Lung (tissue), 12 donors: ENCODE results near the gene ZMYND12. TPM values are rescaled to one million over a fixed set of nuclear protein-coding genes. Genes with fewer than 3 reads are reported as not detected.
A peak's percentile ranks its signal among the peaks of the same experiment; 100 is the strongest.

Source experiments
- ATAC-seq: fragments of 200-7000 bp; cut with Tn5 transposase; one replicate; pipeline ENCODE4 v1.9.1; 2020; ENCODE audit warnings: moderate number of reproducible peaks; ENCODE audit not compliant: insufficient read depth, low FRiP score
- DNase-seq, 3 donors: peaks; one replicate each; pipeline ENCODE4 v3.0.0-alpha.2; 2013 to 2017
- H3K27ac ChIP-seq, 2 donors: one replicate each; pipeline ENCODE4 v1.5.1; 2013; ENCODE audit warnings: mild to moderate bottlenecking in 2 of 2, moderate library complexity in 2 of 2, control low read depth in 1 of 2, inconsistent platforms in 1 of 2, low read depth in 1 of 2, low read length in 1 of 2
- H3K27me3 ChIP-seq, 3 donors: one replicate each; pipeline ENCODE4 v1.5.1; 2013; ENCODE audit warnings: low read length in 2 of 3; ENCODE audit not compliant: control insufficient read depth in 3 of 3, insufficient read depth in 3 of 3
- H3K36me3 ChIP-seq, 4 donors: one replicate each; pipeline ENCODE4 v1.5.1; 2013; ENCODE audit warnings: low read length in 4 of 4, mild to moderate bottlenecking in 1 of 4, moderate library complexity in 1 of 4; ENCODE audit not compliant: control insufficient read depth in 4 of 4, insufficient read depth in 4 of 4
- H3K4me1 ChIP-seq, 5 donors: one replicate each; pipeline ENCODE4 v1.5.1; 2013; ENCODE audit warnings: low read length in 5 of 5, mild to moderate bottlenecking in 2 of 5, moderate library complexity in 1 of 5; ENCODE audit not compliant: control insufficient read depth in 5 of 5, insufficient read depth in 5 of 5
- H3K4me3 ChIP-seq: one replicate; pipeline ENCODE4 v1.5.1; 2013; ENCODE audit warnings: mild to moderate bottlenecking, control low read depth, moderate library complexity
- H3K9ac ChIP-seq, 2 donors: one replicate each; pipeline ENCODE4 v1.5.1; 2013; ENCODE audit warnings: low read length in 2 of 2, control low read depth in 1 of 2; ENCODE audit not compliant: insufficient read depth in 1 of 2
- H3K9me3 ChIP-seq, 4 donors: one replicate each; pipeline ENCODE4 v1.5.1; 2013; ENCODE audit warnings: low read length in 3 of 4, mild to moderate bottlenecking in 1 of 4, moderate library complexity in 1 of 4; ENCODE audit not compliant: control insufficient read depth in 4 of 4, insufficient read depth in 3 of 4
- CTCF ChIP-seq: IDR thresholded peaks from 2 replicates; pipeline ENCODE4 v1.5.1; 2012; ENCODE audit warnings: mild to moderate bottlenecking; ENCODE audit errors: control extremely low read depth, extremely low read depth
- WGBS, 2 donors: extraction: QIAGEN DNeasy Blood & Tissue Kit; methylation state at CpG; one replicate each; pipeline ENCODE4 v1.1.7; 2013; 5-methylcytosine and 5-hydroxymethylcytosine counted together
- polyA plus RNA-seq, 2 donors: library from polyadenylated mRNA; stranded (reverse); fragments of 200-250 nt; gene quantifications; one replicate each; pipeline ENCODE4 v1.2.1, GENCODE V29; 2013
- total RNA-seq, 2 donors: library from RNA; depleted of rRNA in 1 of 2; stranded (reverse); fragments of >200 nt in 1 of 2; gene quantifications; one replicate each; pipeline ENCODE4 v1.2.1, GENCODE V29; 2014 to 2021
- donor health status: control.
- donor health status: control.
- donor health status: Bipolar disorder and iron deficiency.
- donor health status: healthy.
- donor health status: DM: yes; HTN: yes; CAD: no.

ZMYND12 gene
- total and polyA plus RNA-seq, 4 donors, result 3.9 to 9.1 (median 6.0) TPM

- Histone ChIP-seq H3K4me3 (no peak overlapping the region), H3K9me3 (no peaks in the 10 kb centered on the region), H3K4me1 (peaks cover 0 to 43% (median 27%) of the 10 kb centered on the region in 5 donors), H3K27me3 (no peaks in the 10 kb centered on the region), H3K36me3 (no peaks in the 10 kb centered on the region), H3K27ac (no peak overlapping the region), H3K9ac (no peak overlapping the region)
- 93% methylated on average over 1 of the region's 1 CpG for WGBS, 2 donors
- TF ChIP-seq CTCF, result no peak
- ATAC-seq, result no peak
- DNase-seq, result no peak
Observed at GRCh38 chr1:42418516-42418915, 37.3 kb downstream of the ZMYND12 start.

GRCh38 chr1:42417166-42417565 lies 38.7 kb downstream of the ZMYND12 start:
- Histone ChIP-seq H3K4me1 (peaks cover 0 to 43% (median 24%) of the 10 kb centered on the region in 5 donors), H3K9me3 (no peaks in the 10 kb centered on the region), H3K27me3 (no peaks in the 10 kb centered on the region), H3K9ac (no peak overlapping the region), H3K36me3 (no peaks in the 10 kb centered on the region), H3K4me3 (no peak overlapping the region), H3K27ac (no peak overlapping the region)
- 51 to 57% methylated on average over 3 of the region's 3 CpGs for WGBS, 2 donors
- DNase-seq (peak; percentile 58 to 76 (median 75)), ATAC-seq (no peak)
- TF ChIP-seq CTCF, result no peak

- Histone ChIP-seq H3K36me3 (no peaks in the 10 kb centered on the region), H3K9ac (no peak overlapping the region), H3K4me1 (peaks cover 0 to 19% (median 5%) of the 10 kb centered on the region in 5 donors), H3K4me3 (no peak overlapping the region), H3K9me3 (no peaks in the 10 kb centered on the region), H3K27me3 (peaks cover 0 to 3% (median 0%) of the 10 kb centered on the region in 3 donors), H3K27ac (no peak overlapping the region)
- WGBS, 2 donors, result 89 to 91% methylated on average over 17 of the region's 17 CpGs
- TF ChIP-seq CTCF, result no peak
- ATAC-seq (no peak), DNase-seq (no peak)
Observed at GRCh38 chr1:42414551-42415496, 41.0 kb downstream of the ZMYND12 start.
